ENCODE results near the gene ZFY.
A peak's percentile ranks its signal among the peaks of the same experiment; 100 is the strongest.
"Not testable (repeated sequence)": the region's sequence is repeated elsewhere in the genome, so short reads cannot be mapped to it uniquely, and the experiment has no call there.

Gene ZFY

GRCh38 chrY:2979283-2979682, 44.1 kb downstream of the ZFY start:
- DNase-seq, result no peak

- no peak for DNase-seq
Measured at GRCh38 chrY:2984491-2984890, 49.3 kb downstream of the ZFY start.

GRCh38 chrY:2987178-2987577, 52.0 kb downstream of the ZFY start:
- not testable (repeated sequence) for DNase-seq

DNA sequence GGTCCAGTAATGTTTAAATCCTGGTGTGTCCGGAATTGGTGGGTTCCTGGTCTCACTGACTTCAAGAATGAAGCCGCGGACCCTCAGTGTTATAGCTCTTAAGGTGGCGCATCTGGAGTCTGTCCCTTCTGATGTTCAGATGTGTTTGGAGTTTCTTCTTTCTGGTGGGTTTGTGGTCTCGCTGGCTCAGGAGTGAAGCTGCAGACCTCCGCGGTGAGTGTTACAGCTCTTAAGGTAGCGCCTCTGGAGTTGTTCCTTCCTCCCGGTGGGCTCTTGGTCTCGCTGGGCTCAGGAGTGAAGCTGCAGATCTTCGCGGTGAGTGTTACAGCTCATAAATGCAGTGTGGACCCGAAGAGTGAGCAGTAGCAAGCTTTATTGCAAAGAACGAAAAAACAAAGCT, 62.2 kb downstream of the ZFY start:
- not testable (repeated sequence) for DNase-seq

DNA sequence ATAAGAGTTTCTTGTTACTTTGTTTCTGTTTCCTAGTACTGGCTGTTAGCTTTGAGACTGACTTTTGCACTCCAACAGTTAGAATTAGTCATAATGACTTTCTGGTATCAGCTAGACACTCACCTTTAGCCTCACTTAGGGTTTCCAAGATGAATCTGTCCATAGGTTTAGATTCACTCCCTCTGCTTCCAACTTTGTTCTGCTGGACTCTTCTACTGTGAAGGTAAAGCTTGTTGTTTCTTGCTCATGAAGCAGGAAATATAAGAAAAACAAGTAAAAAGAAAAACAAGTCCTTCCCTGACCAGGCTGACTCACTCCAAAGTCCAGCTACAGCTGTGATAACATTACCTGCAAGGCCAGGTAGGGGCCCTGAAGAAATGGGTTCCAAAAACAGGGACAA, 67.0 kb downstream of the ZFY start:
- no peak for DNase-seq

GRCh38 chrY:3002680-3003515, 67.7 kb downstream of the ZFY start:
- DNase-seq, result peak in 3 of 6 experiments; percentile 0 to 11 (median 1)

- DNase-seq, result peak in 1 of 6 experiments; percentile 11
Measured at GRCh38 chrY:3003516-3003830, 68.3 kb downstream of the ZFY start.

DNA sequence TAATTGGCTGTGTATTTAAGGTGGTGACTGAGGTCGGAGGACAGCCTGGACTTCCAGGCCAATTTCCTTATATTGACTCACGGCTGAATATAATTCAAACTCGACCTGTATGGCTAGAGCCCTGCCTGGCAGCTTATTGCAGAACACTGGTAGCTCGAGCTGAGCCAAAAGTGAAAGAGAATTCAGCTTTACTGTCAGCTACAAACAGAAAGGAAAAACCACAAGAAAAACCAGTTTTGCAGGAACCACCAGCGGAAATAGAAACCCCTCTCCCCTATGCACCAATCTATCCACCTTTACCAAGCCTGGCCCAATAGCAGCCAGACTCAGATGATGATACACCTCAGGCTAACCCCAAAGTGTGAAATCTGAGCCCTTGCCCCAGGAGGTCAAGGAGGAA, 68.7 kb downstream of the ZFY start:
- peak in 3 of 6 experiments; percentile 0 to 50 (median 5) for DNase-seq

- DNase-seq, result not testable (repeated sequence)
Measured at GRCh38 chrY:3006031-3006430, 70.8 kb downstream of the ZFY start.

GRCh38 chrY:3007967-3008366, 72.8 kb downstream of the ZFY start:
- DNase-seq, result no peak

DNA sequence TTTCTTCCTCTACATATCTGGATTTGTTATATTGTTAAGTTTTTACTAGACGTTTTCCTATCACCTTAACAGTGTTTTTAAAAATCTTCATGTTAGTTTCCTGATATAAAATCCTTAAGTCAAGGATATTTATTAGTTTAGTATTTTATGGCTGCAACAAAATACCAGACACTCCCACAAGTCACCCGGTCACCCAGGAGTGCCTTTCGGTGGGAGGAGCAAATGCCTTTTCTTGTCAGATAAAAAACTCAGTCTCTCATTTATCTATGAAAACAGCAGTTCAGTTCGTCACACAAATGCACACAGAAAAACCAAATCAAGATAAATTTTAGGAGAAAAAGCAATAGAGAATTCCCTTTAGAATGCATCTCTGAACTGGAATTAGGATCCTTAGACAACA, 77.0 kb downstream of the ZFY start:
- no peak for DNase-seq

GRCh38 chrY:3016594-3016993, 81.4 kb downstream of the ZFY start:
- no peak for DNase-seq

DNA sequence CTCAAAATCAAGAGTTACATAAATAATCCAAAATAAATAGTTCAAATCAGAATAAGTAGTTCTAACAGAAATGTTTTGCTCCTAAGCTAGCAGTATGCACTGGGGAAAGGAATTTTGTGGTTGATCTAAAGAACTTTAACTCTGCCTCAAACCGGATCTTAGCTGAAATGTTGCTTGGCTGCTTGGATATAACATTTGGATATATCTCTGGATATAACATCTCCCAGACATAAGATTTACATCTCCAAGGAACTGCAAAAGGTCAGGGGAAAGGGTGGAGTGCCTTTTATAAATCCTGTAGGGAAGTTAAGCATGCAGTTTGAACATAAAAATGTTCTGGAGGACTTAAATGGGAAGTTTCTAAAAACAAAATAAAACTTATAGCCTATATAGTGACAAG, 83.4 kb downstream of the ZFY start:
- no peak for DNase-seq

GRCh38 chrY:3019584-3019983, 84.4 kb downstream of the ZFY start:
- no peak for DNase-seq

- no peak for DNase-seq
Measured at GRCh38 chrY:3021176-3021575, 86.0 kb downstream of the ZFY start.

DNA sequence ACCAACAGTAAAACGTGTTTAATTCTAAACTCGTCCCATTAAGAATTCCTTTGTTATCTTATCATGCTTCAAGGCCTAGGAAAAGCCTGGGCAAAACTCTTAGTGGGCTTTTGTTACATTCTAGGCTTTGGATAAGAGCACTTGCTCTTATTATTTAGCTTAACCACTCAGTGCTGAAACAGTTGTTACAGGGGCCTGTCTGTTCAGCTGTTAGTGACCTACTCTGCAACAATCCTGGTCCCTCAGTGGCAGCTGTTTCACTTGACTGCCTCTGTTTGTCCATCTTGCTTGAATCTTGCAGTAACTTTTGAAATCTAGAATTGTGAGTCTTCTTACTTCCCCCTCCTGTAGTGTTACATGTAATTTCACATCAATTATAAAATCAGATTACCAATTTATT, 88.4 kb downstream of the ZFY start:
- DNase-seq, result no peak

DNA sequence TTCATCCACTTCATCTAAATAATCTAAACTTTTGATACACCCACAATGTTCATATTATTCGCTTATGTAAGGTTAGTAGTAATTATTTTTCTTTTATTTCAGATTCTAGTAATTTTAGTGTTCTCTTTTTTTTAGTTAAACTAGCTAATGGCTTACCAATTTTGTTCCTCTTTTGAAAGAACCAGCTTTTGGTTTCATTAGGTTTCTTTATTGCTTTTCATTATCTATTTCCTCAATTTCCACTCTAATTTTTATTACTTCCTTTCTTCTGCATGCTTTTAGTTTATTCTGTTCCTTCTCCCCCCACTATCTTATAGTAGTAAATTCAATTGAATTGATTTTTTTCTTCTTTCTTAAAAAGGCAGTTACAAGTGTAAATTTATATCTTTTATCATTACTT, 90.2 kb downstream of the ZFY start:
- no peak for DNase-seq

Data from stimulated activated naive CD4-positive, alpha-beta T cell (primary cell).